HG03460 (cell line): ENCODE data around the gene CYB5D1.
A peak's percentile ranks its signal among the peaks of the same experiment; 100 is the strongest.

Source experiments
- ATAC-seq: cut with Tn5 transposase; IDR thresholded peaks from one replicate; pipeline ENCODE4 v1.9.1; 2021; ENCODE audit not compliant: unreplicated experiment

Gene CYB5D1

DNA sequence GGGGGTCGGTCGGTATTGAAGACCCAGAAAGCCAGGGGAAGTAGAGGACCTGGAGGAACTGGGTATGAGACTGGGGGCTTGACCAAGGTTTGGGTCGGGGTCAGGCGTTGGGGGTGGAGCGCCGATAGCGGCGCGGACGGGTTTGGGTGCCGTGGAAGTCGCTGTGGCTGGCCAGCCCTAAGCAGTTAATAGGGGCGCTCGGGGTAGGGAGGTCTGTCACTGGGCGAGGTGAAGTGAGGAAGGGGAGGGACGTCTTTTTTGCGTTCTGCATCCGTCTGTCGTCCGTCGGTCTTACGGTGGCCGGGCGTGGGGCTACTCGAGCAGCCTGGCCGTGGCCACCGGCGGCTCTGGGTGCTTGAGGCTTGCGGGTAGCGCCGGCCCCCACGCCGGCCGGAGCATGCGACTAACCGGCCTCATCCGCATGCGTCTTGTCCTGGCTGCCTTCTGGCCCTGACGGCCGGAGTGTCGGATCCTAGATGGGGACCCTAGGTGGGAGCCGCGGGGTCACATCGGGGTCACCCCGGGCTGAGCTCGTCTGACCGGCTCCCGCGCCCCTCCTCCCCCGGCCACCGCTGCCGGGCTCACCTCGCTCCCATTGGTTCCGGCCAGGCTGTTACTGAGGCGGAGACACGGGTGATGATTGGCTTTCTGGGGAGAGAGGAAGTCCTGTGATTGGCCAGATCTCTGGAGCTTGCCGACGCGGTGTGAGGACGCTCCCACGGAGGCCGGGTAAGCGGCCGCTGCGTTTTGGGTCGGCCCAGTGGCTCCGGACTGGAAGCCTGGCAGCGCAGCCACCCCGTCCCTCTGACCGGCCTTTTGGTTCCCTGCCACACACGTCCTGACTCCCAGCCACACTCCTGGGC, 13.3 kb upstream of the CYB5D1 start:
- ATAC-seq: peak; percentile 37

DNA sequence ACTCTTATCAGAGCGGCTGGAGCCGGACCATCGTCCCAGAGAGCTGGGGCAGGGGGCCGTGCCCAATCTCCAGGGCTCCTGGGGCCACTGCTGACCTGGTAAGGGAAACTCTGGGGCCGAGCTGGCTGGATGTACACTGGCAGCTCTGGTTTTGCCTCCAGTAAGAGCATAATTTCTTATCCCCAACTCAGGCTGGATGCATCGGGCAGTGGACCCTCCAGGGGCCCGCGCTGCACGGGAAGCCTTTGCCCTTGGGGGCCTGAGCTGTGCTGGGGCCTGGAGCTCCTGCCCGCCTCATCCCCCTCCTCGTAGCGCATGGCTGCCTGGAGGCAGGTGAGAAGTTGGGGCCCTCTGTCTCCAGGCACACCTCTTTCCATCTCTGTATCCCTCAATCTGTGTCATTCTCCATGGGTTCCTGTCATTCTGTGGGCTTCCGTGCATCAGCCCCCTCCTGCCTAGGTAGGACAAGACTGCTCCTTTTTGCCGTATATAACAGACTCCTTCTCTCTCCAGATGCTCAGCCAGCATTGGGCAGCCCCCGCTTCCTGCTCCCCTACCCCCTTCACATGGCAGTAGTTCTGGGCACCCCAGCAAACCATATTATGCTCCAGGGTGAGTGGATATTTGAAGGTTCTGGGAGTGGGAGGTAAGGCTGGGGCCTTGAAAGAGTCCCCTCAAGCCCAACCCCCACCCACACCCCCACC, 12.3 kb upstream of the CYB5D1 start:
- ATAC-seq: no peak

DNA sequence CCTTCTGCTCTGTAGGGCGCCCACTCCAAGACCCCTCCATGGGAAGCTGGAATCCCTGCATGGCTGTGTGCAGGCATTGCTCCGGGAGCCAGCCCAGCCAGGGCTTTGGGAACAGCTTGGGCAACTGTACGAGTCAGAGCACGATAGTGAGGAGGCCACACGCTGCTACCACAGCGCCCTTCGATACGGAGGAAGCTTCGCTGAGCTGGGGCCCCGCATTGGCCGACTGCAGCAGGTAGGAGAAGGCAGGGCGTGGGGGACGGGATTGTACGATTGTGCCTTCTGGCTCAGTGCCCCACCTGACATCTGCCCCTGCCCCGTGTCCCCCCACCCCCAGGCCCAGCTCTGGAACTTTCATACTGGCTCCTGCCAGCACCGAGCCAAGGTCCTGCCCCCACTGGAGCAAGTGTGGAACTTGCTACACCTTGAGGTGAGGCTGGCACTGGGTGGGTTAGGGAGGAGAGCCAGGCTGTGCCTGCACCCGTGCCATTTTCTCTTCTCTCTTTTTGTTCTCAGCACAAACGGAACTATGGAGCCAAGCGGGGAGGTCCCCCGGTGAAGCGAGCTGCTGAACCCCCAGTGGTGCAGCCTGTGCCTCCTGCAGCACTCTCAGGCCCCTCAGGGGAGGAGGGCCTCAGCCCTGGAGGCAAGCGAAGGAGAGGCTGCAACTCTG, 11.6 kb upstream of the CYB5D1 start:
- no peak for ATAC-seq

DNA sequence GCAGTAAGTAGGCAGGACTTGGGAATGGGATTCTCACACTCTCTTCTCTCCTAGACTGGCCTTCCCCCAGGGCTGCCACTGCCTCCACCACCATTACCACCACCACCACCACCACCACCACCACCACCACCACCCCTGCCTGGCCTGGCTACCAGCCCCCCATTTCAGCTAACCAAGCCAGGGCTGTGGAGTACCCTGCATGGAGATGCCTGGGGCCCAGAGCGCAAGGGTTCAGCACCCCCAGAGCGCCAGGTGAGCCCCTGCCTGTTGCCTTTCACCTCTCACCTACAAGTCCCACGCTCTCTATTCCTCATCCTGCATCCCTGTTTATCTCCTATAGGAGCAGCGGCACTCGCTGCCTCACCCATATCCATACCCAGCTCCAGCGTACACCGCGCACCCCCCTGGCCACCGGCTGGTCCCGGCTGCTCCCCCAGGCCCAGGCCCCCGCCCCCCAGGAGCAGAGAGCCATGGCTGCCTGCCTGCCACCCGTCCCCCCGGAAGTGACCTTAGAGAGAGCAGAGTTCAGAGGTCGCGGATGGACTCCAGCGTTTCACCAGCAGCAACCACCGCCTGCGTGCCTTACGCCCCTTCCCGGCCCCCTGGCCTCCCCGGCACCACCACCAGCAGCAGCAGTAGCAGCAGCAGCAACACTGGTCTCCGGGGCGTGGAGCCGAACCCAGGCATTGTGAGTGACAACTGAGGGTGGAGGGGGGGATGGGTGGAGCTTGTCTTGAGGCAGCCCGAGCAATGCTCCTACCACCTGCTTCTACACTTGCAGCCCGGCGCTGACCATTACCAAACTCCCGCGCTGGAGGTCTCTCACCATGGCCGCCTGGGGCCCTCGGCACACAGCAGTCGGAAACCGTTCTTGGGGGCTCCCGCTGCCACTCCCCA, 10.8 kb upstream of the CYB5D1 start:
- ATAC-seq: no peak

DNA sequence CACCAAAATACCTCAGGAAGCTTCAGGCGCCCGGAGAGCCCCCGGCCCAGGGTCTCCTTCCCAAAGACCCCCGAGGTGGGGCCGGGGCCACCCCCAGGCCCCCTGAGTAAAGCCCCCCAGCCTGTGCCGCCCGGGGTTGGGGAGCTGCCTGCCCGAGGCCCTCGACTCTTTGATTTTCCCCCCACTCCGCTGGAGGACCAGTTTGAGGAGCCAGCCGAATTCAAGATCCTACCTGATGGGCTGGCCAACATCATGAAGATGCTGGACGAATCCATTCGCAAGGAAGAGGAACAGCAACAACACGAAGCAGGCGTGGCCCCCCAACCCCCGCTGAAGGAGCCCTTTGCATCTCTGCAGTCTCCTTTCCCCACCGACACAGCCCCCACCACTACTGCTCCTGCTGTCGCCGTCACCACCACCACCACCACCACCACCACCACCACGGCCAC, 9.6 kb upstream of the CYB5D1 start:
- no peak for ATAC-seq

DNA sequence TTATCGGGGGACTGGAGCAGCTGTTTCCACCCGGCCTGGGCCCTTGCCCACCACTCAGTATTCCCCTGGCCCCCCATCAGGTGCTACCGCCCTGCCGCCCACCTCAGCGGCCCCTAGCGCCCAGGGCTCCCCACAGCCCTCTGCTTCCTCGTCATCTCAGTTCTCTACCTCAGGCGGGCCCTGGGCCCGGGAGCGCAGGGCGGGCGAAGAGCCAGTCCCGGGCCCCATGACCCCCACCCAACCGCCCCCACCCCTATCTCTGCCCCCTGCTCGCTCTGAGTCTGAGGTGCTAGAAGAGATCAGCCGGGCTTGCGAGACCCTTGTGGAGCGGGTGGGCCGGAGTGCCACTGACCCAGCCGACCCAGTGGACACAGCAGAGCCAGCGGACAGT, 9.1 kb upstream of the CYB5D1 start:
- no peak for ATAC-seq

DNA sequence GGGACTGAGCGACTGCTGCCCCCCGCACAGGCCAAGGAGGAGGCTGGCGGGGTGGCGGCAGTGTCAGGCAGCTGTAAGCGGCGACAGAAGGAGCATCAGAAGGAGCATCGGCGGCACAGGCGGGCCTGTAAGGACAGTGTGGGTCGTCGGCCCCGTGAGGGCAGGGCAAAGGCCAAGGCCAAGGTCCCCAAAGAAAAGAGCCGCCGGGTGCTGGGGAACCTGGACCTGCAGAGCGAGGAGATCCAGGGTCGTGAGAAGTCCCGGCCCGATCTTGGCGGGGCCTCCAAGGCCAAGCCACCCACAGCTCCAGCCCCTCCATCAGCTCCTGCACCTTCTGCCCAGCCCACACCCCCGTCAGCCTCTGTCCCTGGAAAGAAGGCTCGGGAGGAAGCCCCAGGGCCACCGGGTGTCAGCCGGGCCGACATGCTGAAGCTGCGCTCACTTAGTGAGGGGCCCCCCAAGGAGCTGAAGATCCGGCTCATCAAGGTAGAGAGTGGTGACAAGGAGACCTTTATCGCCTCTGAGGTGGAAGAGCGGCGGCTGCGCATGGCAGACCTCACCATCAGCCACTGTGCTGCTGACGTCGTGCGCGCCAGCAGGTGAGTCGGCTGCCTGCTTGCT, 8.6 kb upstream of the CYB5D1 start:
- no peak for ATAC-seq

DNA sequence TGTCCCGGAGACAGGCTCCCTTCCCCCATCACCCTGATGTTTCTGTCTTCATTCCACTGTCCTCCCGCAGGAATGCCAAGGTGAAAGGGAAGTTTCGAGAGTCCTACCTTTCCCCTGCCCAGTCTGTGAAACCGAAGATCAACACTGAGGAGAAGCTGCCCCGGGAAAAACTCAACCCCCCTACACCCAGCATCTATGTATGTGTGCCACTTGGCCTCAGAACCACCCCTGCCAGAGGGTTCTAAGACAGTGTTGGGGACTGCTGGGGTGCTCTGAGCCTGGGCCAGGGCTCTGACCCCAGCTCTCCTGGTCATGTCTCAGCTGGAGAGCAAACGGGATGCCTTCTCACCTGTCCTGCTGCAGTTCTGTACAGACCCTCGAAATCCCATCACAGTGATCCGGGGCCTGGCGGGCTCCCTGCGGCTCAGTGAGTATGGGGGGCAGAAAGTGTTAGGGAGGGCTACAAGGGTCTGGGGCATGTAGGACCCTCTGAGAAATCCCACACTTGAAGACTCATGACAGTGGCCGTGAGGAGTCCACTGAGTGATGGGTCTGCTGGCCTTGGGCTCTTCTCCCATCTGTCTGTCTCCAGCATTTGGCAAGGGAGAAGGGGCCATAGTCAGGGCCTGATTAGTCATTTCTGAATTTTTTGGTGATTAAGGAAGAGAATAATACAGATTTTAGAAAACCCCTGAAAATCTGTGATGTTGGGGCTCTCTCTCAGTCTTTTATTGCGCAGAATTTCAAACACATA, 7.9 kb upstream of the CYB5D1 start:
- ATAC-seq: no peak

DNA sequence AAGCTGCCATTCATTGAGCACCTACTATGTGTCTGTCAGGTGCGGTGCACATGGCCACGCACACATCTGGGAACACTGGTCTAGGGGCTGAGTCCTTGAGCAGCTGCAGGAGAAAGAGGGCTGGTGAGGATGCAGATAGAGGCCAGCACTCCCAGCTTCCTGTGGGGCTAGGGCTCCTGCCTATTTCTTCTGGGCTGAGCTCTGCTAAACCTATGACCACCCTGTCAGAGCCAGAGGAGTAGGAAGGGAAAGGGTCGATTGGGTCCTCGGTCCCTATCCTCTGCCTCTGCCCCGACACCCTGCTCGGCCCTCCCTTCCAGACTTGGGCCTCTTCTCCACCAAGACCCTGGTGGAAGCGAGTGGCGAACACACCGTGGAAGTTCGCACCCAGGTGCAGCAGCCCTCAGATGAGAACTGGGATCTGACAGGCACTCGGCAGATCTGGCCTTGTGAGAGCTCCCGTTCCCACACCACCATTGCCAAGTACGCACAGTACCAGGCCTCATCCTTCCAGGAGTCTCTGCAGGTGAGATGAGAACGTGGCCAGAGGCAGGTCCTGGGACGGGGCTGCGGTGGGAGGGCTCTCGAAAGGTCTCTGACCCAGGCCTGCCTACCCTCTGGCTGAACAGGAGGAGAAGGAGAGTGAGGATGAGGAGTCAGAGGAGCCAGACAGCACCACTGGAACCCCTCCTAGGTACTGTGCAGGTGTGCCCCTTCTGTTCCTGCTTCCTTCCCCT, 6.9 kb upstream of the CYB5D1 start:
- ATAC-seq: no peak

DNA sequence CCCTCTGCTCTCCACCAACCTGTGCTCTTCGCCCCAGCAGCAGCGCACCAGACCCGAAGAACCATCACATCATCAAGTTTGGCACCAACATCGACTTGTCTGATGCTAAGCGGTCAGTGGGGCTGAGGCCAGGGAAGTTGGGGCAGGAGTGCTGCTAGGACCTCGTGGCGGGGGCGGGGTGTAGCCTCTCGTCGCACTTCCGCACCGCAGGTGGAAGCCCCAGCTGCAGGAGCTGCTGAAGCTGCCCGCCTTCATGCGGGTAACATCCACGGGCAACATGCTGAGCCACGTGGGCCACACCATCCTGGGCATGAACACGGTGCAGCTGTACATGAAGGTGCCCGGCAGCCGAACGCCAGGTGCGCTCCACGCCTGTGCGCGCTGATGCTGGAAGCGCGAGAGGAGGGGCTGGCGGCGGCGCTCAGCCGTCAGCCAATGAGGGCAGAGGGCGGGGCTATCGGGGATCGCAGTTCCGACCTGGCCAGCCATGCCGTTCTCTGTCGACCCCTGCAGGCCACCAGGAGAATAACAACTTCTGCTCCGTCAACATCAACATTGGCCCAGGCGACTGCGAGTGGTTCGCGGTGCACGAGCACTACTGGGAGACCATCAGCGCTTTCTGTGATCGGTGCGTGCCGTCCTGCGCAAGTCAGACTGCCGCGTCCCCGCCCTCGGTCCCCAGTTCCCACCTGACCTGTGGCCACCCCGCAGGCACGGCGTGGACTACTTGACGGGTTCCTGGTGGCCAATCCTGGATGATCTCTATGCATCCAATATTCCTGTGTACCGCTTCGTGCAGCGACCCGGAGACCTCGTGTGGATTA, 6.2 kb upstream of the CYB5D1 start:
- peak; percentile 69 for ATAC-seq

DNA sequence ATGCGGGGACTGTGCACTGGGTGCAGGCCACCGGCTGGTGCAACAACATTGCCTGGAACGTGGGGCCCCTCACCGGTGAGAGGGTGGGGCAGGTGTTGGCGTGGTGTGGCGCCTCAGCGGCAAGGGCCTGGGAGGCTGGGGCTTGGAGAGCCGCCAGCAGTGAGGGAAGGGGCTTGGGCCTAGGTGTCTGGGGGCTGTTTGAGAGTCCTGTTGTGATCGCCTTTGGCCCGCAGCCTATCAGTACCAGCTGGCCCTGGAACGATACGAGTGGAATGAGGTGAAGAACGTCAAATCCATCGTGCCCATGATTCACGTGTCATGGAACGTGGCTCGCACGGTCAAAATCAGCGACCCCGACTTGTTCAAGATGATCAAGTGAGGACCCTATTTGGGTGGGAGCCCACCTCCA, 5.5 kb upstream of the CYB5D1 start:
- ATAC-seq: no peak

DNA sequence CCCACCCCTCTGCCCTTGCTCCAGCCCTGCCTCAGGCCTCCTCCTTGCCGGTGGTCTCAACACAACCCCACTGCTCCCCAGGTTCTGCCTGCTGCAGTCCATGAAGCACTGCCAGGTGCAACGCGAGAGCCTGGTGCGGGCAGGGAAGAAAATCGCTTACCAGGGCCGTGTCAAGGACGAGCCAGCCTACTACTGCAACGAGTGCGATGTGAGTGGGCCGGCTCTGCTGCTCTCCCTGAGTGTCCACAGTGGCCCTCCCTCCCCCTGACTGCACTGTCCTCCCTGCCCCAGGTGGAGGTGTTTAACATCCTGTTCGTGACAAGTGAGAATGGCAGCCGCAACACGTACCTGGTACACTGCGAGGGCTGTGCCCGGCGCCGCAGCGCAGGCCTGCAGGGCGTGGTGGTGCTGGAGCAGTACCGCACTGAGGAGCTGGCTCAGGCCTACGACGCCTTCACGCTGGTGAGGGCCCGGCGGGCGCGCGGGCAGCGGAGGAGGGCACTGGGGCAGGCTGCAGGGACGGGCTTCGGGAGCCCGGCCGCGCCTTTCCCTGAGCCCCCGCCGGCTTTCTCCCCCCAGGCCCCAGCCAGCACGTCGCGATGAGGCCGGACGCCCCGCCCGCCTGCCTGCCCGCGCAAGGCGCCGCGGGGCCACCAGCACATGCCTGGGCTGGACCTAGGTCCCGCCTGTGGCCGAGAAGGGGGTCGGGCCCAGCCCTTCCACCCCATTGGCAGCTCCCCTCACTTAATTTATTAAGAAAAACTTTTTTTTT, 4.7 kb upstream of the CYB5D1 start:
- no peak for ATAC-seq

DNA sequence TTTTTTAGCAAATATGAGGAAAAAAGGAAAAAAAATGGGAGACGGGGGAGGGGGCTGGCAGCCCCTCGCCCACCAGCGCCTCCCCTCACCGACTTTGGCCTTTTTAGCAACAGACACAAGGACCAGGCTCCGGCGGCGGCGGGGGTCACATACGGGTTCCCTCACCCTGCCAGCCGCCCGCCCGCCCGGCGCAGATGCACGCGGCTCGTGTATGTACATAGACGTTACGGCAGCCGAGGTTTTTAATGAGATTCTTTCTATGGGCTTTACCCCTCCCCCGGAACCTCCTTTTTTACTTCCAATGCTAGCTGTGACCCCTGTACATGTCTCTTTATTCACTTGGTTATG, 4.1 kb upstream of the CYB5D1 start:
- ATAC-seq: no peak

DNA sequence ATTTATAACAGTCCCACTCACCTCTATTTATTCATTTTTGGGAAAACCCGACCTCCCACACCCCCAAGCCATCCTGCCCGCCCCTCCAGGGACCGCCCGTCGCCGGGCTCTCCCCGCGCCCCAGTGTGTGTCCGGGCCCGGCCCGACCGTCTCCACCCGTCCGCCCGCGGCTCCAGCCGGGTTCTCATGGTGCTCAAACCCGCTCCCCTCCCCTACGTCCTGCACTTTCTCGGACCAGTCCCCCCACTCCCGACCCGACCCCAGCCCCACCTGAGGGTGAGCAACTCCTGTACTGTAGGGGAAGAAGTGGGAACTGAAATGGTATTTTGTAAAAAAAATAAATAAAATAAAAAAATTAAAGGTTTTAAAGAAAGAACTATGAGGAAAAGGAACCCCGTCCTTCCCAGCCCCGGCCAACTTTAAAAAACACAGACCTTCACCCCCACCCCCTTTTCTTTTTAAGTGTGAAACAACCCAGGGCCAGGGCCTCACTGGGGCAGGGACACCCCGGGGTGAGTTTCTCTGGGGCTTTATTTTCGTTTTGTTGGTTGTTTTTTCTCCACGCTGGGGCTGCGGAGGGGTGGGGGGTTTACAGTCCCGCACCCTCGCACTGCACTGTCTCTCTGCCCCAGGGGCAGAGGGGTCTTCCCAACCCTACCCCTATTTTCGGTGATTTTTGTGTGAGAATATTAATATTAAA, 3.6 kb upstream of the CYB5D1 start:
- ATAC-seq: no peak

DNA sequence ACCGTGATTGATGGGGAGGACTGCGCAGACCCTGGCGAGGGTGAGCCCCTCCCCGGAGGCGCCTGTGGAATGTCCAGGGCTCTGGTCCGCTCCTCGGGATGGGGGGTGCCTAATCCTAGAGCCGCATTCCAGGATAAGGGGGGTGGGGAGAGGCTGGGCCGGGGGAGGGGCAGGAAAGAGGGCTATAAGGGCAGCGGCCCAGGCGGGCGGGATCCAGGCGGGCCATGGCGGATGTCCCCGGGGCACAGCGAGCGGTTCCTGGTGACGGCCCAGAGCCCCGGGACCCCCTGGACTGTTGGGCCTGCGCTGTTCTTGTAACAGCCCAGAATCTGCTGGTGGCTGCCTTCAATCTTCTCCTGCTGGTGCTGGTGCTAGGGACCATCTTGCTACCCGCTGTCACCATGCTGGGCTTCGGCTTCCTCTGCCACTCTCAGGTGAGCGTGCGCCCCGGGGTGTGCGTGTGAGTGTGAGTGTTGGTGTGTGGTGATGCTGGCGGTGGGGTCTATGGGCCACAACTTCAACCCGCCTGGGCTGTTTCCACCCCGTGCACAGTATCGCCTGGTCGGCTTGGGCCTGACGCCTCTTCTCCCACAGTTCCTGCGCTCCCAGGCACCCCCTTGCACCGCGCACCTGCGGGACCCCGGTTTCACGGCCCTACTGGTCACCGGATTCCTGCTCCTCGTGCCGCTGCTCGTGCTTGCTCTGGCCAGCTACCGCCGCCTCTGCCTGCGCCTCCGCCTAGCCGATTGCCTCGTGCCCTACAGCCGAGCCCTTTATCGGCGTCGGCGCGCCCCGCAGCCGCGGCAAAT, 2.7 kb upstream of the CYB5D1 start, which contains the start of gene TMEM88:
TSS of gene TMEM88 (plus strand) at position 216 of the 809 bp plus-strand sequence. CDS start at position 225, 9 bp downstream.
- ATAC-seq: no peak

DNA sequence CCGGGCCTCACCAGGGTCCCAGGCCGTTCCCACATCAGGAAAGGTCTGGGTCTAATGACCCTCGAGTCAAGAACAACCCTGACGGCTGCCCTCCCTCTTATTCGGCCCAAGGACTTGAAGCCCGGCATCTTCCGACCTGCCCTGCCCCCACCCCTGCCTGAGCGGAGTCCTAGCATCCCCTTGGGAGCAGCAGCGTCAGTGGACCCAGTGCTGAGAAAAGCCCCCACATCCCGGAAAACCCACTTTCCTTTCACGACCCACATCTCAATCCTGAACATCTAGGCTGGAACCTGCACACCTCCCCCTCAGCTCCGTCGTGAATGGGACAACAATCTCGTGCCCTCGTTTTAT, 2.2 kb upstream of the CYB5D1 start:
- no peak for ATAC-seq
